ENCODE data around the gene CDCA7L.
A peak's percentile ranks its signal among the peaks of the same experiment; 100 is the strongest.

The CDCA7L gene

DNA sequence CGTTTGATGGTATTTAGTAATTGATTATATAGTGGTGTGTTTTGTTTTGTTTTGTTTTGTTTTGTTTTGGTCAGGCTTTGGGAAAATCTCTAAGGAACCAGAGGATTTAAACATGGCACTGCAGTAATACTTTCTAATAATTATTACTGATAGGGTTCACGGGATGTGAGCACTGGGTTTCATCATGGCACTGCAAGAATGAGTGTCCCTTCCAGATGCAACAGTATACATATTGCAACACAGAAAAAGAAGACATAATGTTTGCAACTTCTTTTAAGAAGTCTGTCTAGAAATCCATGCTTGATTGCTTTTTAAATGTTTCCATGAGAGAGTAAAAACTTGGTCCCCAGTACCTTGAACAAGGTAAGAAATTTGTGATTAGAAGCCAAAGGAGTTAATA lies 2.2 kb upstream of the CDCA7L start:
- ChIA-PET POLR2A (no interaction called here), CTCF (no interaction called here)
- no peak for DNase-seq (ENCODE audit: low read depth, low spot score)
- no peak overlapping the region for H3K4me3 ChIP-seq (ENCODE audit: low read depth, low read length)
- TF ChIP-seq, protein P1, sequence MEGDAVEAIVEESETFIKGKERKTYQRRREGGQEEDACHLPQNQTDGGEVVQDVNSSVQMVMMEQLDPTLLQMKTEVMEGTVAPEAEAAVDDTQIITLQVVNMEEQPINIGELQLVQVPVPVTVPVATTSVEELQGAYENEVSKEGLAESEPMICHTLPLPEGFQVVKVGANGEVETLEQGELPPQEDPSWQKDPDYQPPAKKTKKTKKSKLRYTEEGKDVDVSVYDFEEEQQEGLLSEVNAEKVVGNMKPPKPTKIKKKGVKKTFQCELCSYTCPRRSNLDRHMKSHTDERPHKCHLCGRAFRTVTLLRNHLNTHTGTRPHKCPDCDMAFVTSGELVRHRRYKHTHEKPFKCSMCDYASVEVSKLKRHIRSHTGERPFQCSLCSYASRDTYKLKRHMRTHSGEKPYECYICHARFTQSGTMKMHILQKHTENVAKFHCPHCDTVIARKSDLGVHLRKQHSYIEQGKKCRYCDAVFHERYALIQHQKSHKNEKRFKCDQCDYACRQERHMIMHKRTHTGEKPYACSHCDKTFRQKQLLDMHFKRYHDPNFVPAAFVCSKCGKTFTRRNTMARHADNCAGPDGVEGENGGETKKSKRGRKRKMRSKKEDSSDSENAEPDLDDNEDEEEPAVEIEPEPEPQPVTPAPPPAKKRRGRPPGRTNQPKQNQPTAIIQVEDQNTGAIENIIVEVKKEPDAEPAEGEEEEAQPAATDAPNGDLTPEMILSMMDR (IDR thresholded peaks at IDR 0.05; ENCODE audit: insufficient read depth, low read length, missing control alignments) = no peak

DNA sequence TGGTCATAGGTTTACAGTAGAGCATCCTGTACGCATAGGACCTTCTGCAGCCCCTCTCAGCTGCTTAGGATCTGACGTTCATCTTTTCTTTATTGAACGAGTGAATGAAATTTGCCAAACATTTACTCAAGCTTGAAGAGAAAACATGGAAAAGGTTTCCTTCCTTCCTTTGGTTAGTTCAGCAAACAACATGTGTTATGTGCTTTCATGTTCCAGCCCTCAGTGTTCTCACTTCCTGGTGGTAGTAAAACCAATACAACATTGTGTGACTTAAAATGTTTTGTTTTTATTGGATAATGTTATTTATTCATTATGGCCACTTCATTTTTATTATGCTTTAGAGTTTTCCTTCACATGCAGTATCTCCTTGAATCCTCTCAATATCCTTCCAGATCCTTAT lies 1.4 kb upstream of the CDCA7L start:
- H3K4me3 ChIP-seq (ENCODE audit: low read depth, low read length) = no peak overlapping the region
- DNase-seq (ENCODE audit: low read depth, low spot score) = no peak
- ChIA-PET POLR2A (no interaction called here), CTCF (no interaction called here)
- TF ChIP-seq, protein P1 (IDR thresholded peaks at IDR 0.05; ENCODE audit: insufficient read depth, low read length, missing control alignments) = no peak

DNA sequence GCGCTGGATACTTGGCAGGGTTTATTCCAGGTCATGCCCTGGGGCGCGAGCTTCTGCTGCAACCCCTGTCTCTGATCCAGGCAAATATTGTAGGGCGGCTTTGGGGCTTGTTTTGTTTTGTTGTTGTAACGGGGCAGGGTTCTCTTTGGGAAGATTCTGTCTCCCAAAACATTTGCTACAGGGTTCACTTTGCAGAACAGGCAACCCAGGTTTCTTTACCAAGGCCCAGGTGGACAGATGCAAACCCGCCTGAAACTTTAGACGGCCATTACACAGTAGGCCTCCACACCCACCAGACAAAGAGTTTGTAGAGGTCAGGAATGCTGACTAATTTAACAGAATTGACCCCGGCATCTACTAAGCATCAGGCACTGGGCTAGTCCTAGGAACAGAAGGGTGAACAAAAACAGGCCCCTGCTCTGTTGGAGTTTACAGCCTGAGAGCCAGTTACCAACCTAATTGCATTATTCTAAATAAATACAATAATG lies 567 bp upstream of the CDCA7L start:
- ChIA-PET POLR2A (interaction anchor here (1.7 kb wide), 1 partner anchor 35 kb away, joined by 15 read pairs; no protein-coding TSS in a partner anchor), CTCF (no interaction called here)
- DNase-seq (ENCODE audit: low read depth, low spot score) = no peak
- peak overlapping the region; percentile 79 for H3K4me3 ChIP-seq (ENCODE audit: low read depth, low read length)
- TF ChIP-seq, protein P1 (IDR thresholded peaks at IDR 0.05; ENCODE audit: insufficient read depth, low read length, missing control alignments) = no peak

DNA sequence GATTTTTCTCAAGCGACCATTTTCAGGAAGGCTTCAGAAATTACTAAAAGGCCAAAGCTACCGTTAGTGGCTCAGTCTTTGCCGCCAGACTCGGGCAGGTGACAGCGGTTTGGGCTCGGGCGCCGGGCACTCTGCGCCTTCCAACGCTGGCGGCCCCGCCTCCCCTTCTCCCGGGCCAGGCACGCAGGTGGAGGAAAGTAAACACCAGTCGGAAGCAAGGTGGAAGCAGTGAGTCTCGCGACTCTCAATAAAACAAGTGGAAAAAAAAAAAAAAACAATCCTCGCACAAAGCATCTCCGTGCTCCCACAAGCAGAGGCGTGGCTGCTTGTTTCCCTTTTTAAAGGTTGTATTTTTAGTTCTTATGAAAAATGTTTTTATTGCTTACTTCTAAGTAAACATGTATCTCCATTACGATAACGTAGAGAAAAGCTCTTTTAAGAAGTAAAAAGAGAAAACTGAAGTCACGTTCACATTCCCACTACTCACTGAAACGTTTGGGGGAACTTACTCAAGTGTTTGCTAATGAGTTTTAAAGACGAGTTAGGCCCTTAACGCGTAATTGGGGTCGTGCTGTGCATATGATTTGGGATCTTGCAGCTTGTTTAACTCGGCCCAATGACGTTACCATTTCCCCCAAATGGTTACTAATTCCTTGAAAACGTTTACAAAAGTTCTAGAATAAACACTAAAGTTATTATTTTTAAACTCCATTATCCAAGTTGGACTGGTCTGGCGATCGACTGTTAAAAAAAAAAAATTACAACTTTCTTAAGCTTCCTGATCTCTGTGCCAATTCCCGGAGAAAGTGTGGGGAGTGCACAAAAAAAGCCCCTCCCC lies 864 bp downstream of the CDCA7L start:
- no peak for DNase-seq (ENCODE audit: low read depth, low spot score)
- CTCF ChIA-PET = interaction anchor here (0.6 to 1.4 kb wide), 4 partner anchors 10 to 140 kb away, joined by 3 to 6 read pairs (median 3); no protein-coding TSS in a partner anchor
- POLR2A ChIA-PET = interaction anchor here (0.7 to 1.7 kb wide), 3 partner anchors 30 to 74 kb away, joined by 3 to 15 read pairs (median 3); no protein-coding TSS in a partner anchor
- TF ChIP-seq, protein P1 (IDR thresholded peaks at IDR 0.05; ENCODE audit: insufficient read depth, low read length, missing control alignments) = no peak
- H3K4me3 ChIP-seq (ENCODE audit: low read depth, low read length) = peak overlapping the region; percentile 79

DNA sequence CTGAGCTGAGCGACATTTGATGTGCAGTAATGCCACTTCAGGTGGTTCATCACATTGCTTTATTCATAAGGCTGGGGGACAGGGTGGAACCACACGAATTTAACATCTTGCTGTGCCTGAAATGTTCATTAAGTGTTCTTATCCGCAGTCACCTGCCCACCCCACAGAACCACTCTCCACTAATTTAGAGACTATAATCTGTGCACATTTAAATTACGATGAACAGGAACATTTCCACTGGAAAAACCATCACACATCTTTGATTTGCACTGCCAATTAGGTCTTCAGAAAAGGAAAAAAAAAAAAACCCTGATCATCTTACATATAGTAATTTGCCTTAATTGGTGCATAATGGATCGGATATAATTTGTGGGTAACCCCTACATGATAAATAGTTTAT lies 2.3 kb downstream of the CDCA7L start:
- DNase-seq (ENCODE audit: low read depth, low spot score) = no peak
- TF ChIP-seq, protein P1 (IDR thresholded peaks at IDR 0.05; ENCODE audit: insufficient read depth, low read length, missing control alignments) = no peak
- ChIA-PET POLR2A (interaction anchor here (0.7 to 0.9 kb wide), 3 partner anchors 20 to 516 kb away, joined by 3 to 8 read pairs (median 5); no protein-coding TSS in a partner anchor), CTCF (interaction anchor here (1.0 kb wide), 1 partner anchor 58 kb away, joined by 3 read pairs; no protein-coding TSS in a partner anchor)
- no peak overlapping the region for H3K4me3 ChIP-seq (ENCODE audit: low read depth, low read length)

DNA sequence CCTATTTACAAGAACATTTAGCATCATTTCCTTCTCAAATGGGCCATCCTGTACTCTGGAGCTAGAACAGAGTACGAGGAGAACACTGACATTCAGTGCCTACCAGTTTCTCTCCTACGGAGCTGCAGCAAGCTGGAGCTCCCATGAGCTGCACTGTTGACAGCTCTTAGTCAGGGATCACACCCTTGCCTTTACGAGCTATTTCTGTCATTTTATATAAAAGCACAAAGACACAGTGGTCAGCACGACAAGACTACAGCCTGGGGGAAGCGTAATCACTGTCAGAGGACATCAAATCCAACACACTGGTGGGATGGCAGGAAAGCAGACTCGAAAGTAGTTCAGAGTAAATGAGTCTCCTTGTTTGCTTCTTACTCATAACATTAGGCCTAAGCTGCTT lies 2.7 kb downstream of the CDCA7L start:
- TF ChIP-seq, protein P1 (IDR thresholded peaks at IDR 0.05; ENCODE audit: insufficient read depth, low read length, missing control alignments) = no peak
- POLR2A ChIA-PET = no interaction called here
- CTCF ChIA-PET = interaction anchor here (1.0 kb wide), 1 partner anchor 59 kb away, joined by 3 read pairs; no protein-coding TSS in a partner anchor
- H3K4me3 ChIP-seq (ENCODE audit: low read depth, low read length) = no peak overlapping the region
- DNase-seq (ENCODE audit: low read depth, low spot score) = no peak
